ENCODE results near the gene ZNF383.
"Not testable (repeated sequence)": the region's sequence is repeated elsewhere in the genome, so short reads cannot be mapped to it uniquely, and the experiment has no call there.

ZNF383 gene
- total RNA-seq = 2.1 to 12.0 (median 7.7) reads per million in 18 experiments

DNA sequence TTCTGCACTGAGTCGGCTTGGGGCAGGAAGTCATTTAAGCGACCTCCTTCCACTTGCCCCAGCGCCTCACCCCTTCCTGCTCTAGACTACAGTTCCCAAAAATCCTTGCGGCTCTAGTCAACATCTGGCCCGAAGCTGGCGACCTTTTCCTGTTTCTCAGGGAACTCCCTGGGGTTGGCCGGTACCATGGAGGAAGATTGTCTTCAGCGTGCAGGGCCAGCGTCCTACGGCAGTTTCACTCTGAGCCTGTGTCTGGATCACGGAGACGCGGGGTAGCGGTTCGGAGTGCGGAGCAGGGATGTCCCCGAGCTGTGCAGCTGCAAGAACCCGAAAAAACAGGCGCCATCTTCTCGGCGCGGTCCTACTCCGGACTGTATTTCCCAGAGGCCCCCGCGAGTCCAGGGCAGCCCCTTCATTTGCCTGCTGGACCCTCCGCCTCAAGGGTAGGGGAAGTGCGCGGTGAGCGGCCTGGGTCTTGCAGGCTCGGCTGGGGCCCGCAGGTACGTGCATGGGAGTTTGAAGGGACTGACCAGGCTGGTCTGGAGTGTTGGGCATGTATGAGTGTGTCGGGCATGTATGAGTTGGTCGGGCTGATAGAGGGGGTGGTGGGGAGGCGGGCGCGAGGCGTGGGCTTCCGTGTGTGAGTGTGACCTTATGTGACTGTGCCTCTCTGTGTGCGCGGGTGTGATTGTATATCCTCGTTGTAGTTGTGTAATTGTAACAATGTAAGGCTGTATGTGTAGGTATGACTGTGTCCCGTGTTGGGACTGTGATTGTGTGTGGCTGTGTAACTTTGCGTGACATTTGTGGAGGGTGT, at the start of gene ZNF383:
TSS of gene ZNF383 (plus strand) at position 440 of the 817 bp plus-strand sequence. CDS start 12,240 bp downstream, outside the sequence.
- peak; percentile 87 to 92 for DNase-seq

DNA sequence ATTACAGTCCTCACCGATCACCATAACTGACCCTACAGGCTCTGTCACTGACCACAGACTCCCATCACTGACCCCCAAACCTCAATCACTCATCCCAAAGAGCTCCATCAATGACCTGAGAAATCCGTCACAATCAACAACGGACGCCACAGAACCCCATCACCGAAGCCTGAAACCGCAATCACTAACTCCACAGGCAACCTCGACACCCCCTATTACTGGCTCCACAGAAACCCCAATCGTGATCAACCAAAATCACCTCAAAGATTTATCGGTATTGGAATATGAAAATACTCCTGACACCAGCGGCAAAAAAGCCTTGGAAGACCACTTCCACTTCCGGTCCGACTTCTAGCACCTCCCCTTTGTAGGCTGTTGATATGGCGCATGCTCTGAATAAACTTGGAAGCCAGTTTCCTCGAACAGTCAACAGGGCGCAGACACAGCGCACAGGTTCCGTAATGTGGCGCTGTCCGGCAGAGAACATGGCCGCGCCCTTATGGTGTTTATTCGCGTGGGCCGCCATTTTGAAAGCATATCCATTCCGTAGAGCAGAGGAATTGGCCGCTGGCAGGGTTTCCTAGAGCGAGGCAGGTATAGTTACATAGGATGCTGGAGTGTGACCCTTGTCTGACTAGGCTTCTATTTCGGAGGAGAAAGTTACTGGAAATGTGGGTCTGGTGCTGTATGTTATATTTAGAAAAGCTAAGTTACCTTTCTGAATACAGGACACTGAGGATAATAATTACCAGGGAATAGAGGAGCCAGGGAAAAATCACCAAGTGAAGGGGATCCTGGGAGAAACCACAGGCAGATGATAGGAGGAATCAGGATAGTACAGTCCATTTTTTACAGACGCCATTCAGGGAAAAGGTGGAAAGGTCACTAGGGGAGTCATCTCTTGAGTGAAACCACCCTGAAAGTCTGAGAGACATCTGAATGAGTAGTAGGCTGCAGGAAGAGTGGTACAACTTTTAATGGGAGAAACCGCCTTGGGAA, 45.3 kb upstream of the ZNF383 start, which contains the start of gene ZNF585A:
TSS of gene ZNF585A (minus strand) at position 328 of the 999 bp plus-strand sequence. CDS start 2,785 bp downstream, outside the sequence.
- DNase-seq = peak; percentile 96 to 97

DNA sequence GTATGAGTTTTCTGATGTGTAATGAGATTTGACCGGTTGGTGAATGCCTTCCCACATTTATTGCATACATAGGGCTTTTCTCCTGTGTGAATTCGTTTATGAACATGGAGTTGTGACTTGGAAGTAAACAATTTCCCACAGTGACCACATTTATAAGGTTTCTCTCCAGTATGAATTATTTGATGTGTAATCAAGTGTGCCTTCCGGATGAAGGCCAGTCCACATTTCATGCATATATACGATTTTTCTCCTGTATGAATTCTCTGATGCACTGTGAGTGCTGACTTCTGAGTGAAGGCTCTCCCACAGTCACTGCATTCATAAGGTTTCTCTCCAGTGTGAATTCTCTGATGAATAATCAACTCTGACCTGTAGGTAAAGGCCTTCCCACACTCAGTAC, 31.9 kb upstream of the ZNF383 start:
- not testable (repeated sequence) for DNase-seq

DNA sequence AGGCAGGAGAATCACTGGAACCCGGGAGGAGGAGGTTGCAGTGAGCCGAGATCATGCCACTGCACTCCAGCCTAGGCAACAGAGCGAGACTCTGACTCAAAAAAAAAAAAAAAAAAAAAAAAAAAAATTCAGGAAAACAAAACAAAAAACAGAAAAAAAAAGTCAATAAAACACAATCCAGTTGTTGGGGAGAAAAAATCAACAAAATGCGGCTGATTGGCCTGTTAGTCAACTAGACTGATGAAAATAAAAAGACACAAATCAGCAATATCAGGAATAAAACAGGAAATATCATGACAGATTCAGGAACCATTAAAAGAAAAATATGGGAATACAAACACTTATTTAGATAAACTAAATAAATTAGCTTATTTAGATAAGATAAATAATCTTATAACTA, 22.8 kb upstream of the ZNF383 start:
- not testable (repeated sequence) for DNase-seq

DNA sequence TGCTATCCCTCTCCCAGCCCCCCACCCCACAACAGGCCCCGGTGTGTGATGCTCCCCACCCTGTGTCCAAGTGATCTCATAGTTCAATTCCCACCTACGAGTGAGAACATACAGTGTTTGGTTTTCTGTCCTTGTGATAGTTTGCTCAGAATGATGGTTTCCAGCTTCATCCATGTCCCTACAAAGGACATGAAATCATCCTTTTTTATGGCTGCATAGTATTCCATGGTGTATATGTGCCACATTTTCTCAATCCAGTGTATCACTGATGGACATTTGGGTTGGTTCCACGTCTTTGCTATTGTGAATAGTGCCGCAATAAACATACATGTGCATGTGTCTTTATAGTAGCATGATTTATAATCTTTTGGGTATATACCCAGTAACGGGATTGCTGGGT, 20.9 kb upstream of the ZNF383 start:
- not testable (repeated sequence) for DNase-seq

DNA sequence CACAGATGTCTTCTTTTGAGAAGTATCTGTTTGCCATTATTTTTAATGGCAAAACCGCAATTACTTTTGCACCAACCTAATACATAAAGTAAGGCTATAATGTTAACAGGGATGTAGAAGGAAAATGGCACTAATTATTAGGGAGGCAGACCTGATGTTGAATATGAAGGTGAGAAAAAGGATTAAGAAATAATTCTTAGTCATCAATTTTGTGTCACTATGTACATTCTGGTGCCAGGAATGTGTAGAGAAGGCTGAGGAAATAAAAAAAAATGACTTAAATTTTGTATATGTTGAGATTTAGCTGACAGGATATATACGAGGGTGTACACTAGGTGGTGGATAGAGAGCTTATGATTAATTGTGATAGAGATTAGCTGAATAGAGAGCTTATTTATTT, 20.2 kb upstream of the ZNF383 start:
- no peak for DNase-seq

DNA sequence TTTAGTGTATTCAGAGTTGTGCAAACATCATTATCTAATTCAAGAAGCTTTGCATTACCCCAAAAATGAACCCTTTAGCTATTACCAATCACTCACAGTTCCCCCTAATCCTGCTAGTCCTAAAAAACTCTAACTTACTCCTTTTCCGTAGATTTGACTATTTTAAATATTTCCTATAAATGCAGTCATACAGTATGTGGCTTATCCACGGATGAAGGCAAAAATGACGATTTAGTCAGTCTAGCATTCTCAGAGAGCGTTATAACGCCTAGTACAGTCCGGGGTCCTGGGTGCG, 587 bp upstream of the ZNF383 start:
- DNase-seq = no peak

DNA sequence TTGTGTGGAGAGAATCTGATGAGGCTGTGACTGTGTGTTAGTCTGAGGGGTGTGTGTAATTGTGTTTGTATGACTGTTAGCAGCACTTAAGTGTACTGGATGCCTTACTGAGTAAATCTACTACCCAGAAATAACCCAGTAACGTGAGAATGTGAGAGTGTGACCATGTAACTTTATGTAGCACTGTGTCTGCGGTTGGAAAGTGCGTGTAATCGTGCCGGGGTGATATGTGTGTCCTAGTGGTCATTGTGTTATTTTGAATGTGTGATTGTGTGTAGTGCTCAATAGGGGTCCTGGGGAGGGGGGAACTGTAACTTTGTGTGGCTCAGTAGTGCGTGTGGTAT, 550 bp downstream of the ZNF383 start:
- no peak for DNase-seq

DNA sequence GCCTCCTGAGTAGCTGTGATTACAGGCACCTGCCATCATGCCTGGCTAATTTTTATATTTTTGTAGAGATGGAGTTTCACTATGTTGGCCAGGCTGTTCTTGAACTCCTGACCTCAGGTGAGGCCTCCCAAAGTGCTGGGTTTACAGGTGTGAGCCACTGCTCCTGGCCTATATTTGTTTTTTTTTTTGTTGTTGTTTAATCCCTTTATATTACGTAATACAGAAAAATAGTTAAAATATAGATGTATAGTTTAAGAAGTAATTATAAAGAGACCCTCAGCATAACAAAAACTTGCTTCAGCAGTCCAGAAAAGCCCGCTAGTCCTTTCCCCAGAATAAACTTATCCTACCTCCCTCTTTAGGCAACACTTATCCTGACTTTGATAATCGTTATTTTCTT, 2.4 kb downstream of the ZNF383 start:
- DNase-seq = no peak

DNA sequence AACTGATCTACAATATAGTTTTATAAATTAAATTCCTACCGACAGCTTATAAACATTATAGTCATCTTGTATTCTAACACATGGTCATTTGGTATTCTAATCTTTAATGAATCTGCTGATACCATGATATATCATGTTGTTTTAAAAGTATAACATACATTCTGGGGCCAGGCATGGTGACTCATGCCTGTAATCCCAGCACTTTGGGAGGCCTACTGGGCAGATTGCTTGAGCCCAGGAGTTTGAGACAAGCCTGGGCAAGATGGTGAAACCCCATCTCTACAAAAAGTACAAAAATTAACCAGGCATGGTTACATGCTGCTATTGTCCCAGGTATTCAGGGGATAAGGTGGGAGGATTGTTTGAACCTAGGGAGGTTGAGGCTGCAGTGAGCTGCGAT, 3.1 kb downstream of the ZNF383 start:
- DNase-seq = no peak

DNA sequence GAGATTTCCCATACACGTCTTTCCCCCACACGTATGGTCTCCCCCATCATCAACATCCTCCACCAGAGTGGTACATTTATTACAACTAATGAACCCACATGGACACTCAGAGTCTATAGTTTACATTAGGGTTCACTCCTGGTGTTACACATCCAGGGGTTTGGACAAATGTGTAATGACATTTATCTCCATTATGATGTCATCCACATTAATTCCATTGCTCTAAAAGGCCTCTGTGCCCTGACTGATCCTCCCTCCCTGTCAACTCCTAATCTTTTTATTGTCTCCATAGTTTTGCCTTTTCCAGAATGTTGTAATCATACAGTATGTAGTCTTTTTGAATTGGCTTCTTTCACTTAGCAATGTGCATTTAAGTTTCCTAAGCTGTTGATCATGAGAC, 8.2 kb downstream of the ZNF383 start:
- no peak for DNase-seq

DNA sequence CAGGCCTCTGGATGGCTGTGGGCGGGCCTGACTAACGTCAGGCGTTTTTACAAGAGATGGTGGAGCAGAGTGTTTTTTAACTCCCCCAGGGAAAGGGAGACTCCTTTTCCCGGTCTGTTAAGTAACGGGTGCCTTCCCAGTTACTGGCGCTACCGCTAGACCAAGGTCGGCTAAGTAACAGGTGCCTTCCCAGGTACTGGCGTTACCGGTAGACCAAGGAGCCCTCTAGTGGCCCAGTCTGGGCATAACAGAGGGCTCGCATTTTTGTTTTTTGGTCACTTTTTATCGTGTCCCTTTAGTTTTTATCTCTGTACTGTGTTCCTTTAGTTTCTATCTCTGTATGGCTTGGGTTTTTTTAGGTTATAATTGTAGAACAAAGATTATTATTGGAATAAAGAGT, 10.0 kb downstream of the ZNF383 start:
- no peak for DNase-seq

DNA sequence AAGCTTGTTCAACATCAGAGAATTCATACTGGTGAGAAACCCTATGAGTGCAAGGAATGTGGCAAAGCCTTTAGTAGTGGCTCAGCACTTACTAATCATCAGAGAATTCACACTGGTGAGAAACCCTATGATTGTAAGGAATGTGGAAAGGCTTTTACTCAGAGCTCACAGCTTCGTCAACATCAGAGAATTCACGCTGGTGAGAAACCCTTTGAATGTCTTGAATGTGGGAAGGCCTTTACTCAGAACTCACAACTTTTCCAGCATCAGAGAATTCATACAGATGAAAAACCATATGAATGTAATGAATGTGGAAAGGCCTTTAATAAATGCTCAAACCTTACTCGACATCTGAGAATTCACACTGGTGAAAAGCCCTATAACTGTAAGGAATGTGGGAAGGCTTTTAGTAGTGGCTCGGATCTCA, 25.2 kb downstream of the ZNF383 start:
- DNase-seq = no peak

DNA sequence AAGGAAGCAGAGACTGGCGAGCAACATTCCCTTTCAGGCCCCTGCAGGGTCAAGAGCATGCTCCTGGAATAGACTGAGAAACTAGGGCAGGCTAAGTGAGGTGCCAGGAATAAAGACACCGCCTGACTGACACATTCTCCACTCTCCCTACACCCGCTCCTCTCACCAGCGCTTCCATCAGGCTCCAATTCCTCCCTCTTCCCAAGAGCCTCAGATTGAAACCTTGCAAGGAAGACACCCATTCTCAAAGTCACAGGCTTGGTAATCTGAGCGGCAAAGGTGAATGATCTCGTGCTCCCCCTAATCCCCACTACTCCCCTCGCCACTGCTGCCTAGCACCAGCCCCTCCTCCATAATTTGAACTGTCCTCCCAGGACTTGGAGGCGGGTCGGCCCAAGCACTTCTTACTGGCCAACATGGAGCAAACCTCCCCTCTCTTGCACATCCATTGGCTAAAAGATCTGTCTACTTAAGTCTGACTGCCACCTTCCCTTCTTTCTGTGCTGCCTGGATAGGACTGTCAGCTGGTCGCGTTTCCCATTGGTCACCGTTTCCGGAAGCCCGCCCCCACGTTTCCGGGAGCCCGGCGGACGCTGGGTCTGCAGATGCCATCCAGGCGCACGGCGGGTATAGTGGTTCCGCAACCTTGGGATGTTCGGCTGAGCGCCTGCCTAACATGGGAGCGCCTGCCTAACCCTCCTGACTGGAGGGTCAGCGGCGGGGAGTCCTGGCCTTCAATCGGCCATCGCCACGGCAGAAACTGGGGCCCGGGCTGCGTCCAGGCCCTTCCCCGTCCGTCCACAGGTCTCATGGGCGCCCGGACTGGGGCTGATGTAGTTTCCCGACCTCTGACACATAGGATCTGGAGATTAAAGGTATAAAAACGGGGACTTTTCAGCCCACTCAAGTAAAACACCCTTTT, 33.6 kb downstream of the ZNF383 start:
- peak in 1 of 2 donors; percentile 37 for DNase-seq

DNA sequence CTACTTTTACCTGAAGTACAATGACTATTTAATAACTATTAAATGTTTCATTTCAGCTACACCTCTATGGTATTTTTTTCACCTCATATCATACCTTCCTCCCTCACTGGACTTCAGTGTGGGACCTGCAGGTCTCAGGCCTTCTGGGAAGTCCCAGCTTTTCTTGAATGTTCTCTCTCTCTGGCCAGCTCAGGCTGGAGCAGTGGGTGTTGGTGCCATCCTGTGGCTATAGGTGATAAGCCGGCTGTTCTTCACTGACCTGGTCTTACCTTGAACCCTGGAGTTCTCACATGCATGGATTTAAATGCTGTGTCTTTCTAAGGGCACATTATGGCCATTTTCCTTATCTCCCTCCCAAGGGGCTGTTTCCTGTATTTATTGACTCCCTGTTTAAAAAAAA, 45.0 kb downstream of the ZNF383 start:
- not testable (repeated sequence) for DNase-seq

DNA sequence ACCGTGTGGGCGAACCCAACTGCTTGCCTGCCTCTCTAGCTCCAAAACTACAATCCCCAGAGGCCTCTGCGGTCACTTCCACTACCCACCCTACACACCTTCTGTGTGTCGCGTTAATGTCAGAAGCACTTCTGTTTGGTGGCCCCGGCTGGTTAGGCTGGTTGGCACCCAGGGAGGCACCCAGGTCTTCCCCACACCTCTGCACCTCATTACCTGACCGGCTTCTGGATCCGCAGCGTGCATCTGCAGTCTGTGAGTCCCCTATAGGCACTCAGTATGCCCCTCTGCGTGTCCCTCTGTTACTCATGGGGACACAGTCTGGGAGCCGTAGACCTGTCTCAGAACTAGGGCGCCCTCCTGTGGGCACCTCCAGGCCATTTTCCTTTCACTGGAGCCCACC, 49.0 kb downstream of the ZNF383 start:
- not testable (repeated sequence) for DNase-seq

DNA sequence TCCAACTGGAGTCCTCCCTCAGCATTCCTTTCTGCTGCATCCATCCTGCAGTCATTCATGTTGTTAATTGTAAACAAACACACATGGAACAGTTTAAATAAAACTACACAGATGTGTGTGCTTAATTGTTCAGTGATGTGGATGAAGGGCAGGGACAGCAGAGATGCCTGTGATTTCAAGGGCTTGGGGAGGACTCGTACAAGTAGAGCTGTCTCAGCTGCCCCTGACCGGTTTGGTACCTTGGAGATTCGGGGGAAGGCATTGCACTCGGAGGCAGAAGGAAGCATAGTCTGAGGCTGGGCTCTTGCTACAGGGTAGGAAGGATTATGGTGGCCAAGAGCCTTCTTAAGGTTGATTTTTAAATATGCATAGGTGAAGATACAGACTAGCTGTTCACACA, 49.7 kb downstream of the ZNF383 start:
- not testable (repeated sequence) for DNase-seq

DNA sequence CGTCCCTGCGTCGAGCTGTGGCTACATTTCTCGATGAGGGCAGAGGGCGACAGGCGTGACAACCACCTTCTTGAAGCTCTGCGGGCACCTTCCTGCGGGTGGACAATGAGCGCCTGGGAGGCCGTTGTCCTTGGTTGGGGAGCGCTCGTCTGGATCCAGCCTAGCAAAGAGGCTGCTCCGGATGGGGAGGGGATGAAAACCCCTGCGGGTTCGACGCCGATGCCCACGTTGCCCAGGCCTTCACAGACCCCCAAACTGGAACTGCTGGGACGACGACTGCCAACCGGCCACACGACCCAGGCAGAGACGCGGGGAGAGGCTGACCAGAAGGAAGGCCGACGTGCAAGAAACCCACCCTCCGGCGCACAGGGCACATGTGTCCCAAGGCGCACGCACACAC, 62.6 kb downstream of the ZNF383 start:
- DNase-seq = not testable (repeated sequence)

DNA sequence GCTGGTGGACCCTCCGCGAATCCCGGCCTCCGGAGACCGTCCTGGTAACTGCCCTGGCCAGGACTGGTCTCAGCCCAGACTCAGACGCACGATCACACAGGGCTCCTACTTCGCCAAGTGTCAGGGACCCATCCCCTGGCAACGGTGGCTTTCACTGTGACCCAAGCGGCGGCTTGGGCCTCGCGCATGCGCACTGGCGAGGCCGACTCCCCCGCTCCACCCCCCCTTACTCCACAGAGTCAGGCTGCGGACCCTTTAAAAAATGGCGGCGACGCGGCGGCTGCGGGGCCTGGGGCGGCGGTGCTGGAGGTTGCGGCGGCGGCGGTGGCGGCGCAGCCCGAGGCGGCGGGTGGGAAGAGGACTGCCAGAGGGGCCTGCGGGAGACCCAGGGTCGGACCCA, 66.0 kb downstream of the ZNF383 start:
- DNase-seq = not testable (repeated sequence)

DNA sequence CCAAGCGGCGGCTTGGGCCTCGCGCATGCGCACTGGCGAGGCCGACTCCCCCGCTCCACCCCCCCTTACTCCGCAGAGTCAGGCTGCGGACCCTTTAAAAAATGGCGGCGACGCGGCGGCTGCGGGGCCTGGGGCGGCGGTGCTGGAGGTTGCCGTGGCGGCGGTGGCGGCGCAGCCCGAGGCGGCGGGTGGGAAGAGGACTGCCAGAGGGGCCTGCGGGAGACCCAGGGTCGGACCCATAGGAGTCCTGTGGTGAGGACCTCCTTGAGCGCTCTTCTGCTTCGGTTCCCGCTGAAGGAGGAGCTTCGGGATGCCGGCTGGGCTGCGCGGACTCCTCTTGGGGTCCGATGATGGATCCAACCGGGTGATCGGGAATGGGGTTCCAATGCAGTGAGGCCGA, 71.2 kb downstream of the ZNF383 start:
- DNase-seq = not testable (repeated sequence)

DNA sequence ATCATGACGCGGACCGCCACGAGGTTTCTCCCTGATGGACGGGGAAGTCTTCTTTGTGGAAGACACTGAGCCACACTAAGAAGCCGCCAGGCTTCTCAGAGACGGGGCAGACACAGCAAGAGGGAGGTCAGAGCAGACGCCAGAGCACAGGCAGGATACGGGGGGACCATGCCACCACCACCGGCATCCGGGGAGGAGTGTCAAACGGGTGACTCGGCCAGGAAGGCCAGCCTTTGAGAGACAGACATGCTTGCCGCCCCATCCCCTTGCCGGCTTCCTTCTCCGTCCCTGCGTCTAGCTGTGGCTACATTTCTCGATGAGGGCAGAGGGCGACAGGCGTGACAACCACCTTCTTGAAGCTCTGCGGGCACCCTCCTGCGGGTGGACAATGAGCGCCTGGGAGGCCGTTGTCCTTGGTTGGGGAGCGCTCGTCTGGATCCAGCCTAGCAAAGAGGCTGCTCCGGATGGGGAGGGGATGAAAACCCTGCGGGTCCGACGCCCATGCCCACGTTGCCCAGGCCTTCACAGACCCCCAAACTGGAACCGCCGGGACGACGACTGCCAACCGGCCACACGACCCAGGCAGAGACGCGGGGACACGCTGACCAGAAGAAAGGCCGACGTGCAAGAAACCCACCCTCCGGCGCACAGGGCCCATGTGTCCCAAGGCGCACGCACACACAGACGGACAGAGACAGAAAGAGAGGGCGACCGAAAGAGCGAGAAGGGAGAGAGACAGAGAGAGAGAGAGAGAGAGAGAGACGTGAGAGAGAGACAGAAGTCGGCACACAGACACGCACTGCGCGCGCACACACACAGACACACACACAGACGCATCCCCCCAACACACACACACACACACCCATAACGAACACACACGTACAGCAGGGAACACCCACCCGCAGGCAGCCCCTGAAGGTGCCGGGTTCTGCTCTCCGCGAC, 75.3 kb downstream of the ZNF383 start:
- DNase-seq = not testable (repeated sequence)

Data from inflammatory macrophage (primary cell).